HCT116 (cell line): ENCODE results near the gene CLDN9. TPM values are rescaled to one million over a fixed set of nuclear protein-coding genes. Genes with fewer than 3 reads are reported as not detected.
A peak's percentile ranks its signal among the peaks of the same experiment; 100 is the strongest.

Experiments
- ATAC-seq: fragments of 200-7000 bp; cut with Tn5 transposase; 2 replicates; pipeline ENCODE4 v1.9.1; 2020; ENCODE audit warnings: mild to moderate bottlenecking, moderate library complexity
- BruUV-seq: library from RNA; stranded (reverse); fragments of 400-500 nt; replicated peaks from 2 replicates; lab custom pipeline; 2021; lab: Mats Ljungman, UMichigan
- CTCF ChIA-PET: fragments of 300-600 bp; sonication (Branson Sonifier 250); formaldehyde crosslinking; loops from one replicate; lab custom pipeline; 2021; ENCODE audit warnings: antibody characterized with exemption; lab: Charles Lee
- POLR2A ChIA-PET: fragments of 300-600, 350-600 bp; sonication (Branson Sonifier 250); formaldehyde crosslinking; loops from one replicate; lab custom pipeline; 2021; ENCODE audit warnings: antibody characterized with exemption; lab: Charles Lee
- RAD21 ChIA-PET, 2 experiments: fragments of 300-600 bp; sonication (Branson Sonifier 250); formaldehyde crosslinking; loops; one replicate each; lab custom pipeline; 2023; ENCODE audit warnings: low total read pairs in 2 of 2; ENCODE audit not compliant: uncharacterized antibody in 2 of 2, unreplicated experiment in 2 of 2, low non-redundant PET in 1 of 2; lab: Charles Lee
- DNase-seq: peaks from one replicate; pipeline ENCODE4 v3.0.0-alpha.2; 2010; ENCODE audit warnings: low read depth, low spot score
- H2AFZ ChIP-seq: fragments of 200-600 bp; shearing (Covaris generic), sonication (generic); 2 replicates; pipeline ENCODE4 v1.6.1; 2017; ENCODE audit warnings: low read depth, mixed run types, mixed read lengths, antibody characterized with exemption, low read length; ENCODE audit not compliant: poor library complexity, severe bottlenecking
- H3K27ac ChIP-seq: 2 replicates; pipeline ENCODE4 v1.5.1; 2012; ENCODE audit warnings: low read depth, low read length
- H3K27me3 ChIP-seq: fragments of 200-600 bp; sonication (generic); 2 replicates; pipeline ENCODE4 v1.6.1; 2016; ENCODE audit warnings: mixed run types, low read length, mixed read lengths; ENCODE audit not compliant: insufficient read depth
- H3K36me3 ChIP-seq, 2 experiments: fragments of 200-500 bp in 1 of 2; fragments of 200-600 bp in 1 of 2; sonication (Bioruptor generic) in 1 of 2; sonication (generic) in 1 of 2; 2 replicates each; pipeline versions ENCODE4 v1.5.1 to v1.6.1; 2014 to 2016; ENCODE audit warnings: low read length in 2 of 2, inconsistent platforms in 1 of 2, mixed read lengths in 1 of 2, mixed run types in 1 of 2; ENCODE audit not compliant: insufficient read depth in 2 of 2, control insufficient read depth in 1 of 2
- H3K4me1 ChIP-seq, 2 experiments: fragments of 200-600 bp in 1 of 2; sonication (generic) in 1 of 2; 2 replicates each; pipeline versions ENCODE4 v1.5.1 to v1.6.1; 2012 to 2017; ENCODE audit warnings: low read length in 2 of 2, inconsistent platforms in 1 of 2, mild to moderate bottlenecking in 1 of 2, mixed read lengths in 1 of 2, mixed run types in 1 of 2, moderate library complexity in 1 of 2; ENCODE audit not compliant: insufficient read depth in 2 of 2, control insufficient read depth in 1 of 2
- H3K4me2 ChIP-seq: fragments of 200-600 bp; sonication (generic); 2 replicates; pipeline ENCODE4 v1.6.1; 2017; ENCODE audit warnings: mixed run types, low read length, mixed read lengths
- H3K4me3 ChIP-seq, 2 experiments: fragments of 200-600 bp in 1 of 2; sonication (generic) in 1 of 2; replicated peaks in 1 of 2; 2 replicates each; pipeline ENCODE4 v1.5.1; 2011 to 2016; ENCODE audit warnings: low read length in 2 of 2, control low read depth in 1 of 2, low read depth in 1 of 2, mild to moderate bottlenecking in 1 of 2, mixed read lengths in 1 of 2, mixed run types in 1 of 2
- H3K79me2 ChIP-seq: fragments of 200-600 bp; sonication (generic); 2 replicates; pipeline ENCODE4 v1.6.1; 2017; ENCODE audit warnings: mild to moderate bottlenecking, mixed run types, low read length, moderate library complexity, mixed read lengths; ENCODE audit not compliant: insufficient read depth
- H3K9ac ChIP-seq: fragments of 200-600 bp; sonication (generic); 2 replicates; pipeline ENCODE4 v1.6.1; 2016; ENCODE audit warnings: low read length, mixed read lengths
- H3K9me2 ChIP-seq: fragments of 200-600 bp; sonication (generic), shearing (Covaris generic); 2 replicates; pipeline ENCODE4 v1.6.1; 2017; ENCODE audit warnings: mixed run types, mild to moderate bottlenecking, moderate library complexity; ENCODE audit not compliant: insufficient read depth
- H3K9me3 ChIP-seq, 2 experiments: fragments of 200-500 bp in 1 of 2; fragments of 200-600 bp in 1 of 2; sonication (Bioruptor generic) in 1 of 2; sonication (generic) in 1 of 2; 2 replicates each; pipeline ENCODE4 v1.6.1; 2014 to 2017; ENCODE audit warnings: low read length in 2 of 2, mixed read lengths in 2 of 2, inconsistent platforms in 1 of 2, low read depth in 1 of 2, mild to moderate bottlenecking in 1 of 2, mixed run types in 1 of 2, moderate library complexity in 1 of 2; ENCODE audit not compliant: control insufficient read depth in 1 of 2, insufficient read depth in 1 of 2
- H4K20me1 ChIP-seq: fragments of 200-600 bp; sonication (generic), shearing (Covaris generic); 2 replicates; pipeline ENCODE4 v1.6.1; 2017; ENCODE audit warnings: mixed run types, mild to moderate bottlenecking, moderate library complexity; ENCODE audit not compliant: insufficient read depth
- CTCF ChIP-seq, 3 experiments: fragments of 200-600 bp in 1 of 3; sonication (generic) in 1 of 3; IDR thresholded peaks in 2 of 3; conservative IDR thresholded peaks in 1 of 3; 2 replicates each; pipeline ENCODE4 v1.5.1; 2012 to 2017; ENCODE audit warnings: low read depth in 2 of 3, low read length in 2 of 3, antibody characterized with exemption in 1 of 3, borderline replicate concordance in 1 of 3, control low read depth in 1 of 3, mild to moderate bottlenecking in 1 of 3, mixed read lengths in 1 of 3, mixed run types in 1 of 3, moderate library complexity in 1 of 3; ENCODE audit not compliant: insufficient read depth in 1 of 3
- POLR2A ChIP-seq: IDR thresholded peaks from 2 replicates; pipeline ENCODE4 v1.7.0; 2011; ENCODE audit warnings: borderline replicate concordance; ENCODE audit not compliant: insufficient read depth, insufficient read length; ENCODE audit errors: extremely low read depth
- POLR2AphosphoS5 ChIP-seq: IDR thresholded peaks from 2 replicates; pipeline ENCODE4 v1.6.1; 2011; ENCODE audit warnings: mild to moderate bottlenecking, low read depth, low read length, moderate library complexity
- RAD21 ChIP-seq: IDR thresholded peaks from 2 replicates; pipeline ENCODE4 v1.6.1; 2012; ENCODE audit warnings: low read depth, mild to moderate bottlenecking
- intact Hi-C: fragments of 100-400 bp; cut with micrococcal nuclease; formaldehyde crosslinking; loops from 2 replicates; pipeline ENCODE4 v1.10.0; 2022
- total RNA-seq: library from RNA; stranded (reverse); gene quantifications from one replicate; pipeline ENCODE4 v1.2.1, GENCODE V29; 2021; ENCODE audit not compliant: unreplicated experiment

Gene CLDN9
- total RNA-seq, 1 experiment from 2014 or later = 0.76 TPM

- intact Hi-C loops = no loop called here
- CTCF ChIA-PET = interaction anchor here (0.8 to 1.5 kb wide), 7 partner anchors 17 to 105 kb away, joined by 3 to 5 read pairs (median 3); partner anchors contain the start of genes FLYWCH1 and PRSS22
- Histone ChIP-seq H3K4me1 (peaks cover 19 to 55% of the 10 kb centered on the region in 2 experiments), H3K4me2 (peak within 1 kb of the TSS; percentile 98), H3K9me3 (no peaks in the 10 kb centered on the region), H4K20me1 (no peaks in the 10 kb centered on the region), H3K9ac (peak within 1 kb of the TSS; percentile 88), H3K27me3 (no peaks in the 10 kb centered on the region), H3K79me2 (no peaks in the 10 kb centered on the region), H3K36me3 (no peaks in the 10 kb centered on the region), H3K4me3 (peak within 1 kb of the TSS; percentile 71 to 83), H2AFZ (no peak within 1 kb of the TSS), H3K9me2 (no peaks in the 10 kb centered on the region), H3K27ac (peak within 1 kb of the TSS; percentile 89)
- TF ChIP-seq POLR2AphosphoS5 (peak; percentile 84), POLR2A (peak; percentile 22), CTCF (IDR thresholded peaks at IDR 0.05 in 2 of 3, conservative IDR thresholded peaks at IDR 0.05 in 1 of 3; ENCODE audit: borderline replicate concordance in 1 of 3, insufficient read depth in 1 of 3, low read depth in 2 of 3, low read length in 2 of 3) (peak in 2 of 3 experiments; percentile 15 to 24; a peak in 1 of 6 replicates), RAD21 (no peak)
- TSS peak; percentile 48 for BruUV-seq
- DNase-seq (peak; percentile 74), ATAC-seq (peak; percentile 68)
- POLR2A ChIA-PET = interaction anchor here (0.7 to 4.1 kb wide), 5 partner anchors 8 to 58 kb away, joined by 3 to 29 read pairs (median 4); partner anchors contain the start of genes HCFC1R1, PKMYT1, THOC6 and TNFRSF12A
- RAD21 ChIA-PET = no interaction called here
These were observed 48.8 kb upstream of the CLDN9 start, which contains the start of gene KREMEN2 for GRCh38 chr16:2963723-2964474. Gene KREMEN2, plus strand, starts transcription at chr16:2964275. Its CDS starts 246 bp downstream, at chr16:2964521.
